ENCODE measurements around the gene PIM1.

- no peak for TF ChIP-seq CTCF (IDR thresholded peaks at IDR 0.05)
- TF ChIP-seq ZFX (IDR thresholded peaks at IDR 0.05; ENCODE audit: borderline replicate concordance), result no peak
These were observed 31.8 kb downstream of the PIM1 start for GRCh38 chr6:37201726-37202125.

Measured in 22Rv1 (cell line).